ENCODE measurements around the gene RHO.

Gene RHO

GRCh38 chr3:129517516-129517915 lies 10.9 kb upstream of the RHO start:
- DNase-seq (ENCODE audit: low read depth): no peak
- no peak overlapping the region for H3K4me3 ChIP-seq (ENCODE audit: low read length)
- TF ChIP-seq, protein P1, sequence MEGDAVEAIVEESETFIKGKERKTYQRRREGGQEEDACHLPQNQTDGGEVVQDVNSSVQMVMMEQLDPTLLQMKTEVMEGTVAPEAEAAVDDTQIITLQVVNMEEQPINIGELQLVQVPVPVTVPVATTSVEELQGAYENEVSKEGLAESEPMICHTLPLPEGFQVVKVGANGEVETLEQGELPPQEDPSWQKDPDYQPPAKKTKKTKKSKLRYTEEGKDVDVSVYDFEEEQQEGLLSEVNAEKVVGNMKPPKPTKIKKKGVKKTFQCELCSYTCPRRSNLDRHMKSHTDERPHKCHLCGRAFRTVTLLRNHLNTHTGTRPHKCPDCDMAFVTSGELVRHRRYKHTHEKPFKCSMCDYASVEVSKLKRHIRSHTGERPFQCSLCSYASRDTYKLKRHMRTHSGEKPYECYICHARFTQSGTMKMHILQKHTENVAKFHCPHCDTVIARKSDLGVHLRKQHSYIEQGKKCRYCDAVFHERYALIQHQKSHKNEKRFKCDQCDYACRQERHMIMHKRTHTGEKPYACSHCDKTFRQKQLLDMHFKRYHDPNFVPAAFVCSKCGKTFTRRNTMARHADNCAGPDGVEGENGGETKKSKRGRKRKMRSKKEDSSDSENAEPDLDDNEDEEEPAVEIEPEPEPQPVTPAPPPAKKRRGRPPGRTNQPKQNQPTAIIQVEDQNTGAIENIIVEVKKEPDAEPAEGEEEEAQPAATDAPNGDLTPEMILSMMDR (conservative IDR thresholded peaks at IDR 0.05; ENCODE audit: low read length): no peak

DNA sequence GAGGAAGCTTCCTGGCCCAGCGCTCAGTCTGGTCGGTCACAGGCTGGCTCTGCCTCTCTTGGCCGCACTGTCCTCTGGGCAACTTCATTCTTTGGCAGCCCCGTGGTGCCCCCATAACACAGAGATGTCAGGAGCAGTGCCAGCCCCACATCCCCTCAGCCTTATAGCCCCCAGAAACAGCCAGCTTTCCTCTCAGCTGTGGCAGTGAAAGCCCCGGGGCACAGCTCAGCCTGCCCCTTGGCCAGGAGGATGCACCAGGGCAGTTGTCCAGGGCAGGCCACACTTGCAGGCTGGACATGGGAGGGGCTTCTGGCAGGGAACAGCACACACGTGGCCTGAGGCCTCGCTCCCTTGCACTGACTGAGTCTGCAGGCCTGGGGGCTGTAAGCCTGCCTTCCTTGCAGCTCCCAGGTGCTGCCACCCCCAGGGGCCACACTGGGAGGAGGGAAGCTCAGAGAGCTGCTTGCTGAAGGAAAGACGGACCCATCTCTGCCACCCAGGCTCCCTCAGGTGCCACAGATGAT lies 10.3 kb upstream of the RHO start:
- DNase-seq (ENCODE audit: low read depth): no peak
- TF ChIP-seq, protein P1 (conservative IDR thresholded peaks at IDR 0.05; ENCODE audit: low read length): no peak
- no peak overlapping the region for H3K4me3 ChIP-seq (ENCODE audit: low read length)

- TF ChIP-seq, protein P1 (conservative IDR thresholded peaks at IDR 0.05; ENCODE audit: low read length): no peak
Measured at GRCh38 chr3:129518581-129518980, 9.9 kb upstream of the RHO start.

DNA sequence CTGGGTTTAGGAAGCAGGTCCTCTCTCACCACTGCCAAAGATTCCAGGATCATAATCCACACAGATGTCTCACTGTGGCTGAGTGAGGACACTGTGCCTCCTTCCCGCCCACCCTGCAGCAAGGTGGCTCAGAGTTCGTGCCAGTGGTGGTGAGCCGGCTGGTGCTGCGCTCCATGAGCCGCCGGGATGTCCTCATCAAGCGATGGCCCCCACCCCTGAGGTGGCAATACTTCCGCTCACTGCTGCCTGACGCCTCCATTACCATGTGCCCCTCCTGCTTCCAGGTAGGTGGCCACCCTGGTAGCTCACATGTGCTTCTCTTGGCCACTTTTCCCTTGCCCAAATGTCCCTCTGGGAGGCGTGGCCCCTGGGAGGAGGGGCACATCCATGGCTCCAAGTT lies 9.0 kb upstream of the RHO start:
- no peak for DNase-seq (ENCODE audit: low read depth)
- TF ChIP-seq, protein P1 (conservative IDR thresholded peaks at IDR 0.05; ENCODE audit: low read length): no peak
- H3K4me3 ChIP-seq (ENCODE audit: low read length): no peak overlapping the region

More at GRCh38 chr3:129518581-129518980, 9.9 kb upstream of the RHO start:
- H3K4me3 ChIP-seq (ENCODE audit: low read length): no peak overlapping the region
- DNase-seq (ENCODE audit: low read depth): no peak

- DNase-seq (ENCODE audit: low read depth): no peak
- H3K4me3 ChIP-seq (ENCODE audit: low read length): no peak overlapping the region
- TF ChIP-seq, protein P1 (conservative IDR thresholded peaks at IDR 0.05; ENCODE audit: low read length): no peak
Measured at GRCh38 chr3:129519896-129520715, 8.3 kb upstream of the RHO start.

DNA sequence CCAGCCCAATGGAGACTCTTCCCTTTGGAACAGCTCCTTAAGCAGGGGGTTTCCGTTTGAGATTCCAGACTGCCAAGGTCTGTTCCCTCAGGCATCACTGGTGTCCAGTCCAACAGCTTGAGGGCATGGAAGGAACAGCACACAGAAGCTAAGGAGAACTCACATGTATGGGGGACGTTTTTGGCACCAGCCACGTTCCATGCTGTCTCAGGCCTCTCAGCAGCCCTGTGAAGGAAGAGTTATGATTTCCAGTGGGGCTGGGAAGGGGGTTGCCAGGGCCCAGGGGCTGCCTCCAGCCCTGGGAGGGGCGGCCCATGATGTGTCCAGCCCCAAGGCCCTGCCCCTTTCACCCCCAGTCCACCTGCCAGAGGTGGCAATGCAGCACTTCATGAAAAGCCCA lies 7.5 kb upstream of the RHO start:
- DNase-seq (ENCODE audit: low read depth): no peak
- H3K4me3 ChIP-seq (ENCODE audit: low read length): no peak overlapping the region
- TF ChIP-seq, protein P1 (conservative IDR thresholded peaks at IDR 0.05; ENCODE audit: low read length): no peak

GRCh38 chr3:129521611-129522010 lies 6.8 kb upstream of the RHO start:
- no peak overlapping the region for H3K4me3 ChIP-seq (ENCODE audit: low read length)
- TF ChIP-seq, protein P1 (conservative IDR thresholded peaks at IDR 0.05; ENCODE audit: low read length): no peak
- no peak for DNase-seq (ENCODE audit: low read depth)

Data from AG10803 (cell line).